OCI-LY1 (cell line): ENCODE data around the gene PIKFYVE.

ENCODE experiments used
- CTCF ChIP-seq: fragments of 200-600 bp; sonication (generic), shearing (Covaris generic); IDR thresholded peaks from 2 replicates; pipeline ENCODE4 v1.5.1; 2017; ENCODE audit warnings: mild to moderate bottlenecking, antibody characterized with exemption, low read length, moderate library complexity, mixed read lengths
- EZH2 ChIP-seq: fragments of 200-600 bp; sonication (generic), shearing (Covaris generic); IDR thresholded peaks from 2 replicates; pipeline ENCODE4 v1.8.0; 2017; ENCODE audit warnings: borderline replicate concordance, mixed run types, mild to moderate bottlenecking, antibody characterized with exemption, low read length, moderate library complexity, mixed read lengths

GRCh38 chr2:208346756-208347155, 80.7 kb downstream of the PIKFYVE start:
- no peak for TF ChIP-seq CTCF
- no peak for TF ChIP-seq EZH2
